Middle frontal gyrus (tissue), 1 donor: ENCODE results near the gene NBEAL2.
A peak's percentile ranks its signal among the peaks of the same experiment; 100 is the strongest.
"Not testable (repeated sequence)": the region's sequence is repeated elsewhere in the genome, so short reads cannot be mapped to it uniquely, and the experiment has no call there.

ENCODE experiments used
- DNase-seq: peaks from one replicate; pipeline ENCODE4 v3.0.0-alpha.2; 2015; ENCODE audit warnings: low spot score; ENCODE audit errors: extremely low spot score

The NBEAL2 gene

DNA sequence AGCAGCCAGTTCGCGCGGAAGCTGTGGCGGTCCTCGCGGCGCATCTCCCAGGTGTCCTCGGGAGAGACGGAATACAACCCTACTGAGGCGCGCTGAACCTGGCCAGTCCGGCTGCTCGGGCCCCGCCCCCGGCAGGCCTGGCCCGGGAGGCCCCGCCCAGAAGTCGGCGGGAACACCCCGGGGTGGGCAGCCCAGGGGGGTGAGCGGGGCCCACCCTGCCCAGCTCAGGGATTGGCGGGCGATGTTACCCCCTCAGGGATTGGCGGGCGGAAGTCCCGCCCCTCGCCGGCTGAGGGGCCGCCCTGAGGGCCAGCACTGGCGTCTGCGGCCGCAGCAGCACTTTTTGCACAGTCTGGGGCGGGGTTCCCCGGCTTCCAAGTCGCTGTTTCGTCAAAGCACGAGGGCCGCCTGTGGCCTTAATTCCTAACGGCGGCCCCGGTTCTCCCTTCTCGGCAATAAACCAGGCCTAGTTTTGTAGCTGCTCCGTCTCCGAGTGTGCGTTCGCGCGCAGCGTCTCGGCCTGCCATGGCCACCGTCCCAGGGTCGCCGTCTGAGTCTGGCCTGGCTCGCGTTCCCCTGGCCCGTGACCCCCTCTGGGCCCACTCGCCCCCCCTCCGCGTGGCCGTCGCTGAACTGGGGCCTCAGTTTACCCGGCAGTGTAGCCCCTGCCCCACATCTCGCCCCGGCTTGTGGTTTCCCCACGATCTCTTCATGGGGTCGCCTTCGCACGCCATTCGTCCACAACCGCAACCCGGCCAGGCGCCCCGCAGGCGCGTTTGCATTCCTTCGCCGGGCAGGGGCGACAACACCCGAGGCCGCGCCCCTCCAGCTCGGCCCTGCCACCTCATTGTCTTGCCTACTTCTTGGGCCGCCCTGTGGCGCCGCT, 30.0 kb downstream of the NBEAL2 start:
- peak; percentile 87 for DNase-seq

DNA sequence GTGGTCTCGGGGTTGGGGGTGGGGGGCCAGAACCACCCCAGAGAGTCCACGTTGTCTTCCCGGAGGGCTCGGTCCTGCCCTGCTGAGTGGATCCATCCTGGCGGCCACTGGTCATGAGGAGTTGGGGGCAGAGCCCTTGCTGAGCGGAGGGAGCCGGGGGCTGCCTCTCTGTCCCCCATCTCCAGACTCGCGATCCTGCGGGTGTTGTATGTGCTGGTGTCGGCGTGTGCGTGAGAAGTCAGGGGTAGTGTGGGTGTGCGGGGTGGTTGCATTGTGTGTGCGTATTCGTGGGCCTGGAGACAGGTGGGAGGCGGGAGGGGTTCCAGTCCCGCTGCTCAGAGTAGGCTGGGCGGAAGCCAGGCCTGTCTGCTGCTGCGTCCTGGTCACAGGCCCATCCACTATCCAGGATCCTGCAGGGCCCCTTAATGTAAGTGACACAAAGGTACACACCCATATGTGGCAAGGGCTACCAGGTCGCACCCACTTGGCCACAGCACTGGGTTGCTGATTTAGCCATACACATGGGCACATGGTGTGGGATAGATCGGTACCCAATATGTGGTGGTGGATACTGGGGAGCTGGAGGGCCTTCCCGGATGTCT, 30.7 kb downstream of the NBEAL2 start:
- no peak for DNase-seq

DNA sequence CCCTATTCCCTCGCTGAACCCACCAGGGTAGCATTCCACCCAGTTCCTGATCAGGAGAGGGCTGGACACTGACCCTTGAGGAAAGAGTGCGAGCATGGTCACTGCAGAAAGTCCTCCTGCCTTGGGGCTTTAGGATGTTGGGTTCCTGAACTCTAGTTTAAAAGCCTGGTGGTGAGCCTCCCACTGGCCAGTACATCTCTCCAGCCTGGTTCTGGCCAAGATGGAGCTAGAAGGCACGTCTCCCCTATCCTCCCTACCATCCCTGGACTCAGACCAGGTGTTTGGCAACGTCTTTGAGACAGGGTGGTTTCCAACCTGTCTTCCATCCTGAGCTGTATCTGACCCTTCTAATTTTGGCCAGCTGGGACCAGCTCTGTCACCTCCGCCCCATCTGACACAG, 31.4 kb downstream of the NBEAL2 start:
- DNase-seq, result no peak

DNA sequence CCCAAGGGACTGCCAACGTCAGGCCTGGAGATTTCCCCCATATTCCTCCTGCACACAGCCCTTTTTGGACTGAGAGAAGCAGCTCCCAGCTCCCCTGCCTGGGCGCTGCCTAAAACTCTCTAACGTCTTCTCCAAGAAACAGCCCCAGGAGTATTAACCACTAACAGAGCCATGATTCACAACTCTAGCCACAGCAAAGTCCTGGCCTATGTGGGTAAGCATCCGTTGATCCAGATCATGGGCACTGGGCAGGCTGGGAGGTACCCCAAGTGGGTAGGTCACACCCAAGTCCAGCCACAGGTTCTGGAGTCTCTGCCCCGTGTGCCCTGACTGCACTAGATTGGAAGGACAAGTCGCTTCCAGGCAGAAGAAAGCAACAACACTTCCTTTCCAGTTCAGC, 31.9 kb downstream of the NBEAL2 start:
- no peak for DNase-seq

DNA sequence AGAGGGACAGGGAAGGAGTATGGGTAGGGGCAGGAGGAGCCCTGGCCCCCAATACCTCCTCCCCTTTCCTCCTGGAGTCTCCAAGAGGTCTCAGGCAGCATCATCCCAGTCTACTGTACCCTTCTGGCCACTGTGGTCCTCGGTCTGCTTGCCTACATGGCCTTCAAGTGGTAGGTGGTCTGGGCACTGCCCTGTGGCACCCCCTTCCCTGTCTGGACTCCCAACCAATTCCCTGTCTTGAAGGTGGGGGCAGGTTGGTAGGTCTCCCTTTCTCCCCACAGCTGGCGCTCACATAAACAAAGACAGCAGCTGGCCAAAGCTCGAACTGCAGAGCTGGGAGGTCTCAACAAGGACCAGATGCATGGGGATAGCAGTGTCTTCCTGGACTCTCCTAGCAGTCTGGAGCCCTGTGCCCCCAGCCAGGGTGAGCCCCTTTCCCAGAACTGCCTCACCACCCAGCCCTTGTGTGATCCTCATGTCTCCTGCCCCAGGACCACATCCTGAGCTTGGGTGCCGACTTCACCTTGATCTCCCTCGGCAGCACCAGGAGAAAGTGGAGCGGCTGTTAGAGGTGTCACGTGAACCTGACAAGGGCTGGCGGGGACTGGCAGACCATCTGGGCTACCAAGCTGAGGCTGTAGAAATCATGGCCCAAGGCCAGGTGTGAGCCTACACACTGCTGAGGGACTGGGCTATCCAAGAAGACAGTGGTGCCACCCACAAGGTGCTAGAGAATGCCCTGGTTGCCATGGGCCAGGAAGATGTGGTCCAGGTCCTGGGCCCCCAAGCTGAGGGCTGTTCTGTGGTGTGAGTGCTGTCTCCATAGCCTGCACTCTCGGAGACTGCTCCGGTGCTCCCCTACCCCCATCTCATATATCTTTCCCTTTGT, 33.1 kb downstream of the NBEAL2 start:
- no peak for DNase-seq

DNA sequence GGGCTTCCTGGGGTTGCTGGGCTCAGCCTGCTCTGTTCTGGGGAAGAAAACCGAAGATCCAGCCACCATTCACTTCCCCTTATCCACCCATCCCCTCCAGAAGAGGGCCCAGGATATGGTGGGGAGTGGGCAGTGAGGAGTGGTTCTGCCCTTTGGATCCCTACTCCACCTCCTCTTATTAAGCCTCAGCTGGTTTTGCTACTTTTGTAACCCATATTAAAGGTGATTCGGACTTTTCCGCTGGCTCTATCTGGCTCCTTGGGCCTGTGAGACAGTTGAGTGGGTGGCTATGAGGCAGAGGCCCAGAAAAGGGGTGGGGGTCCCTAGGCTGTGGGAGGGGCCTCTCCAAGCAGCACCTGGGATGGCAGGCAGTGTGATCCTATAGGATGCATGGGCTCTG, 33.8 kb downstream of the NBEAL2 start:
- DNase-seq, result no peak

DNA sequence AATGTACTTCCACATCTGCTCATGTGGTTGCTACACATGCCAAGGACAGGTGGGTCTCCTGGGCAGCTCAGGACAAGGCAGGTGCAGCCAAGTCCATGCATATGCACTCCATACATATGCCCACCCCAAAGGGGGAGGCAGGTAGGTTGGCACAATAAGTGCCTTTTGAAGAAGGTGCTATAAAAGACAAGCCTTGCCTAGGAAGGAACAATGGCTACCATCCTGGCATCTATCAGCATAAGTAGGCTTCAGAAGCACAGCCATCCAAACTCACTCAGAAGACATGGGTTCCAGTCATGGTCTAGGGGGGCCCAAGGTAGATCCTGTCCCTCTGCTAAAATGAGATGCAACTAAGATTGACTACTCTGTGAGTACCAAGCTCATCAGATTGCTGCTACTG, 34.6 kb downstream of the NBEAL2 start:
- DNase-seq, result no peak

DNA sequence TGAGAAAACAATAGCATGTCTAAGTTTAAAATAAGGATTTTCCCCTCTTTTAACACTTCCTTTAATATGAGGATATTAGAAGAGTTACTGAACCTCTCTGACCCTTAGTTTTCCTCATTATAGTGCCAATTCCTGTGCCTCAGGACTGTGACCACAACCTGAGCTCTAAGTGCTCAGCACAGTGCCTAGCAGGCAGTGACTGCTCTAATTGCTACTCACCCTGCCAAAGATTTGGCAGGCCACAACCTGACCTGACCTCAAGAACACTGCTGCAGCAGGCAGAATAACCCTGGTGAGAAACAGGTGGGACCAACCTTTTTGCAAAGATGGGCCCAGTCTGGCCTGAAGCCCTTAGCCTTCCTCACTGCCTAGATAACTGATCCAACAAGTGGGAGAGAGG, 35.7 kb downstream of the NBEAL2 start:
- no peak for DNase-seq

DNA sequence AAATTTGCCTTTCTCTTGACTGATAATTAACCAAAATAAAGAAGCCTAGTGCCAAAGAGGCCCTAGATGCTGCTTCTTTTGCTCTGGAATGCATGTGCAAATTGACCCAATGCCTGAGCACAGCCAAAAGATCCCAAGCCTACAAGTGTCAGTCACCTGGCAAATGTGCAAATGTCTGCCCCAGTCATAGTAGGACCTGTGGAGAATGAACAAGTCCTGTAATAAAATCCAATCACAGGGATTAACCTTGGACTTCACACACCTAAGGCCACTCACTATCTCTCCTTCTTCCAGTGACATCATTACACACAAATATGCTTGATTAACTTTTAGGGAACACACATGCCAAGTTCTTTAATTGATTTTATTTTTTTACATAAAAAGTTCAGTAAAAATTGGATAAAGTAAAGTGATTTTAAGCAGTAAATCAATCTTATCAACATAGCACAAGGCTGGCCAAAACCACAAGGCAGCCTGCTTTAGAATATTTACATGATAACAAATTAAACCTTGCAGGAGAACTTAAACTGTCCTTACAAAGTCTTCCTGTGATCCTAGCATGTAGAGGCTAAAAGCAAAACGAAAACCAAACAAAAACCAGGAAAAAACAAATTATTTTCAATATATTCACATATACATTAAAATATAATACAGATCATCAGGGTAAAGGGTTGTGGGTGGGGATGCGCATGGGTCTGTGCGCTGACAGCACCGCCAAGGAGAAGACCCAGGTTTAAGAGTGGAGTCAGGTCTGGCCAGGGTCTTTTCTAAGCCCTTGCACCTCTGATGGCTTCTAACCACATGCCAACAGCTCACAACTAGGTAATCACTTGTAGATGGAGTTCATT, 36.8 kb downstream of the NBEAL2 start:
- no peak for DNase-seq

DNA sequence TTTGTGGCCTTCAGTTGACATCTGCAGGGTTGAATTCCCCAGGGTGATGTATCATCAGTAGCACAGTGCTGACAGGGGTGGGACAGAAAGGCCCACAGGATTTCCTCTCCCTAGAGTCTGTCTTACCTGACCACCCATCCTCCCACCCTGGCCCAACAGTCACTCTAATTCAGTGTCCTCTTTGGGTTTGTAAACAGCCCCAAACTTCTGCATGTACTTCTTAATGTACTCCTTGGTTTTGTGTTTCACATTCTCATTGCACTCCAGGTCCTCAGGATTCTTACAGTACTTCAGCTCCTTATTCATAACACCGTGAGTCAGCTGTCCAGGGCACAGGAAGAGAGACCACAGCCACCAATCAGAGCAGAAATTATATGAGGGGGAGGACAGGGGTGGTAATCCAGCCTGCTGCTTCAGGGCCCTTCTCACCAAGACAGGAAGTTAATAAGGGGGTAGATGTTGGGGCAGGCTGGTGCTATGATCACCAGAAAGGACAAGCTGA, 37.5 kb downstream of the NBEAL2 start:
- no peak for DNase-seq

DNA sequence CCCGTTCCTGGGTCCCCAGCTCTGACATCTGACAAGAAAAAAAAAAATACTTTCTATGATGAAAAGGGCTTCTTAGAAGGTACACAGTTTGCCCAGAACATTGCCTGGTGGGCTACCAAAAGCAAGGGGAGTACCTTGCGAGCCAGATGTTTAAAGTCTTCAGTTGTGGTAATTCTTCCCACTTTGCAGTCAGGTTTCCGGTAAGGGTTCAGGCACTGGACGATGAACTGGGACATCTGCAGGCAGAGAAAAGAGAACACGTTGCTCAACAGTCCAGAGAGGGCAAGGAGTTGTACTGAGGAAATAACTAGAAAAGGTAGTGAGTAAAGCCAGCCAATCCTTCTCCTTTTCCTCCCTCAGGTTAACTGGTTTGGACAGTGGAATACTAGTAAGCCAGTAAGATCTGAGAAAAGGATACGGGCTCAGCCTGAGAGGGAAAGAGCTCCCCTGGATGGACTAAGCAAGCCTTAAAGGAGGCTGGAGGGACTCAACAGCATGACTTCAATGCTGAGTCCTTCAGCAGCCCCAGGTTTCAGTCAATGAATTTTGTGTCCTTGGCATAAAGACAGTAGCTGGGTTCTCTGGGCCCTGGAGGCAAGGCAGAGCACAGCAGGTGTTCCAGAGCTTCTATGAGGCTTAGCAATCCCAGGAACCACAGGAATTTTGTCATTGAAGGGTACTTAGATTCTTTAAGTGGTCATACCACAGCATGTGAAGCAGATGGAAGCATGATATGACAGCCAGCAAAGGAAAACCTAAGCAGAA, 38.2 kb downstream of the NBEAL2 start:
- DNase-seq, result no peak

DNA sequence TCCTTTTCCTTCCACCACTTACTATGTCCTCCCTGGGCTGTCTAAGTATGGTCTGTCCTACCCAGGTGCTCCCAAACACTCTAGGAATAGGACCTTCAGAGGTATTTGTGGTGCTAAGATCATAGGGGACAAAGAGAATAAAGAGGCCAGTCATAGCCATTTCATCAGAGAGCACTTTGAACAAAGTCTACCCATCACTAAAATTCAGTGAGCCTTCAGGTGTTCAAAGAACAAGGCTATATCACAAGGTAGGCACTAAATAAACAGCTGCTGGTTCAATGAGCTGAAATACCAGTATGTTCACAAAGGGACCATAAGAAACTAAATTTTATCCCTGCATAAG, 38.8 kb downstream of the NBEAL2 start:
- DNase-seq, result no peak

DNA sequence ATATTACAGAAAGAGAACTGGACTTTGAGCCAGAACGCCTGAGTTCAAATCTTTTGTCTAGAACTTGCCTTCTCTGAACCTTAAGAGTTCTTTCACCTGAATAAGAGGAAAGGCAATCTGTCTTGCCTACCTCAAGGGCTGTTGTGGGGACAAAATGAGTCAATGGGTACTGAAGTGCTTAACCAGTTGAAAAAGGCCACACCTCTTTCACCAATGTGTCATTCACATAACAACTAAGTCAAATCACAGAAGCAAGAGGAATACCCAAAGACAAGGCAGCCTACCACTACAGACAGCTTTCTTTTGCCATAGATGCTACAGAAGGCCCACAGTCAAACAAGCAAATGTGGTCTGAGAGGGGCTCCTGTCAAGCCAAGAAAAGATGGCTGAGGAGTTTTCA, 39.7 kb downstream of the NBEAL2 start:
- DNase-seq, result no peak

DNA sequence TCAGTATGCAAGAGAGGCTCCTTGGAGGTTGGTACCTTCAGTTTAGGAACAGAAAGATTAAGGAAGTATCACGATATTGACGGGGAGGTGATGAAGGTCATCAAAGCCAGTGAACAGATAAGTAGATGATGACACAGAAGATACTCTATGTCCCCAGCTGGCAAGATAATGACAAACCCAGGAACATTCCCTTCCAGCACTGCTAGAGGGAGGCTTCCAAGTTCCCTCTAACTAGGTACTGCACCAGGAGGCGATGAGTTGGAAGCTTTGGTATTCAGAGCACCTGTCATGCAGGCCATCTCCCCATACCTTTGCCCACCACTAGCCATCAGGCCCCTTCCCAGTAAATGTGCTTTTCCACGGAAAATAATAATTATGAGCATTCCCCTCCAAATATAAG, 40.8 kb downstream of the NBEAL2 start:
- no peak for DNase-seq

DNA sequence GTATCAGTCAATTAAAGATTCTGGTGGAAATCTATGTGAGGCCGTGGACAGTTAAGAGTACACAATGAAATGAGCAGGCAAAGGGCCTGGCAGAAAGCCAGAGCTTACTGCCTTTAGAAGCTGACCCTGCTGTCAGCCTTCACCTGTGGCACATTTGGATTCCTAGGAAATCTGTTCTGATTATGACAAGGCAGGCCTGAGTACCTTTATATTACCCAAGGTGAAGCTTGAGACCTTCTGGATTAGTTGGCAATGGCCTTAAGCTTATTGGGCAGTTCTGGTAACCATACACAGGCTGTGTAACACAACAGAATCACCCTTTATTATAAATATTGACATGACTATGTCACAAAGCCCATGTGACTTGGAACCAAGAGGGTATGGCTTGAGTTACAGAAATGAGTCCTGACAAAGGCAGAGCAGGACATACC, 43.2 kb downstream of the NBEAL2 start:
- no peak for DNase-seq

DNA sequence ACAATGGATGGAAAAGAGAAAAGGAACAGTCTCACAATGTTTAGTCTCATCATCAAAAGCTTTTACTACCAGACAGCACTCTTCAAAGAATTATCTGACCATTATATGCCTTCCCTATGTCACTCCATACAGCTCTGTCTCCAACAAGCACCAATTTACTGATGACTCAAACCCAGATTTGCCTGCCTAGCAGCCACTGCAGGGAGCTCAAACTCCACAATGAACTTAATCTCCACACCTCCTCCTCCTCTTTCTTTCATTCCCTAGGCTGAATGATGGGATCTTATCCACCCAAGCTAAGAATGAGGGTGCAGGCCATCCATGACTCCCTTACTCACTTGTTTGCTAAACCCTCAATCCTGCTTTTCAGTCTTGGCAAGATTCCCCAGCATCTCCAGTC, 45.5 kb downstream of the NBEAL2 start:
- DNase-seq, result no peak

DNA sequence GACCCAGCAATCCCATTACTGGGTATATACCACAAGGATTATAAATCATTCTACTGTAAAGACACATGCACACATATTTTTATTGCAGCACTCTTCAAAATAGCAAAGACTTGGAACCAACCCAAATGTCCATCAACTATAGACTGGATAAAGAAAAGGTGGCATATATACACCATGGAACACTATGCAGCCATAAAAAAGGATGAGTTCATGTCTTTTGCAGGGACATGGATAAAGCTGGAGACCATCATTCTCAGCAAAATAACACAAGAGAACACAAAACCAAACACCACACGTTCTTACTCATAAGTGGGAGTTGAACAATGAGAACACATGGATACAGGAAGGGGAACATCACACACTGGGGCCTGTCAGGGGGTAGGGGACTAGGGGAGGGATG, 47.0 kb downstream of the NBEAL2 start:
- DNase-seq, result not testable (repeated sequence)

DNA sequence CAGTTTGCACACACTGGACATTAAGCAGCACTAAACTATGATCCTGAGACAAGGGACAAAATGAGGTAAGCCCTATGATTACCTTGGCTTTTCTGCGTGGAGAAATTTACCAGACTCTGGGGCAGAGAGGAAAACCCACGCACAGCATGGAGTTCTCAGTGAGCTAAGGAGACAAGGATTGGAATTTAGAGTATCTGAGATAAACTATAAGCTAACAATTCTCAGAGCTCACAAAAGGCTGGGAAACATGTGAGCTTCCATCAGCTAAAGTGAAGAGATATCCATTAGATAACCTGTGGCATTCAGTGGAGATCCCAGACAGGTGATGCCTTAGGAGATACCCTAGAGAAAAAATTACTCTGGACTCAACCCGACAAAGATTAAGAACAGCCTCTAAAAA, 48.7 kb downstream of the NBEAL2 start:
- no peak for DNase-seq

DNA sequence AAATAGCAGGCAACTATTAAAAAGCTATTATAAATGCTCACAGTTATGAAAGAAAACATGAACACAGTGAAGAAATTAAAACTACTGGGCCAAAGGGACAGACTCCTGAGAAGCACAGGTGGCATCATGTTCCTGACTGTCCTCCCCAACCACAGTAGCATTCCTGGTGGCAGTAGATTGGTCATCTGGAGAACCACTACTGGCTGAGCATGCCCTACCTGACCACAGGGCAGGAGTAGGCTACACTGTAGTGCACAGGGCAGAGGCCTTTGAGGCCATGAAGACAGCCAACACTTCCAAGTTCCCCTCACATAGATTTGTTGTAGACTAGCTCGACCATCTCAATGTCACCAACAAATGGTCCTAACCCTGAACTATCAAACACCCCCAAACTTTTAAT, 49.2 kb downstream of the NBEAL2 start:
- no peak for DNase-seq

DNA sequence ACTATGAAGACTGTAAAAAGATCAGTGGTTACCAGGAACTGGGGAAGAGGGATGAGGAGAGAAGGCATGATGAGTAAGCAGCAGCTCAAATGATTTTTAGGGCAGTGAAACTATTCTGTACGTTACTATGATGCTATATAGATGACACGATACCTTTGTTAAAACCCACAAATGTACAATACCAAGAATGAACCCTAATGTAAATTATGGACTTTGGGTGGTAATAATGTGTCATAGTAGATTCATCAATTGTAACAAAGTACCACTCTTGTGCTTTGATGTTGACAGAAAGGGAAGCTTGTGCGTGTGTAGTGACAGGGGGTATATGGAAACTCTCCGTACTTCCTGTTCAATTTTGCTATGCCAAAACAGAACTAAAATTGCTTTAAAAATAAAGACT, 51.6 kb downstream of the NBEAL2 start:
- DNase-seq, result not testable (repeated sequence)
